Neural progenitor cell (in vitro differentiated cells): Measurements from ENCODE around the gene SLC22A23. TPM values are rescaled to one million over a fixed set of nuclear protein-coding genes. Genes with fewer than 3 reads are reported as not detected.

ENCODE experiments used
- DNase-seq: peaks from one replicate; pipeline ENCODE4 v3.0.0-alpha.2; 2016; ENCODE audit warnings: low spot score
- H2AFZ ChIP-seq: fragments of 200-600 bp; sonication (generic); replicated peaks from 2 replicates; pipeline ENCODE4 v1.6.1; 2016; ENCODE audit warnings: antibody characterized with exemption
- H3F3A ChIP-seq: fragments of 200-600 bp; sonication (generic); 2 replicates; pipeline ENCODE4 v1.6.1; 2016; ENCODE audit warnings: antibody characterized with exemption, low read depth
- H3K27ac ChIP-seq: fragments of 200-600 bp; sonication (generic); 2 replicates; pipeline ENCODE4 v1.5.1; 2016; ENCODE audit warnings: mild to moderate bottlenecking
- H3K27me3 ChIP-seq: fragments of 200-600 bp; sonication (generic); 2 replicates; pipeline ENCODE4 v1.6.1; 2016; ENCODE audit warnings: mild to moderate bottlenecking, moderate library complexity
- H3K36me3 ChIP-seq: fragments of 200-600 bp; sonication (generic); 2 replicates; pipeline ENCODE4 v1.5.1; 2016
- H3K4me1 ChIP-seq: fragments of 200-600 bp; sonication (generic); 2 replicates; pipeline ENCODE4 v1.6.1; 2016; ENCODE audit warnings: mixed run types
- H3K4me2 ChIP-seq: fragments of 200-600 bp; sonication (generic); 2 replicates; pipeline ENCODE4 v1.6.1; 2016
- H3K4me3 ChIP-seq: fragments of 200-600 bp; sonication (generic); 2 replicates; pipeline ENCODE4 v1.5.1; 2016
- H3K79me2 ChIP-seq: fragments of 200-600 bp; sonication (generic); 2 replicates; pipeline ENCODE4 v1.6.1; 2016; ENCODE audit warnings: low read depth
- H3K9ac ChIP-seq: fragments of 200-600 bp; sonication (generic); 2 replicates; pipeline ENCODE4 v1.6.1; 2016
- H3K9me3 ChIP-seq: fragments of 200-600 bp; sonication (generic); 2 replicates; pipeline ENCODE4 v1.5.1; 2016; ENCODE audit warnings: low read depth
- H4K20me1 ChIP-seq: fragments of 200-600 bp; sonication (generic); 2 replicates; pipeline ENCODE4 v1.6.1; 2016; ENCODE audit warnings: low read depth
- H3K27ac Mint-ChIP-seq: 3 replicates; pipeline ENCODE4 v1.8.0; 2021; ENCODE audit warnings: mixed read lengths
- H3K27me3 Mint-ChIP-seq: 2 replicates; pipeline ENCODE4 v1.8.0; 2022; ENCODE audit warnings: low read depth, mild to moderate bottlenecking, inconsistent platforms, moderate library complexity, mixed read lengths; ENCODE audit not compliant: insufficient read depth
- H3K36me3 Mint-ChIP-seq: 3 replicates; pipeline ENCODE4 v1.8.0; 2021; ENCODE audit warnings: mixed read lengths
- H3K4me1 Mint-ChIP-seq: 3 replicates; pipeline ENCODE4 v1.8.0; 2021; ENCODE audit warnings: mixed read lengths
- H3K4me3 Mint-ChIP-seq: 3 replicates; pipeline ENCODE4 v1.8.0; 2021; ENCODE audit warnings: mild to moderate bottlenecking, moderate library complexity, mixed read lengths
- H3K9me3 Mint-ChIP-seq: 3 replicates; pipeline ENCODE4 v1.8.0; 2020; ENCODE audit warnings: mixed read lengths
- EZH2 ChIP-seq: fragments of 200-600 bp; sonication (generic); IDR thresholded peaks from 2 replicates; pipeline ENCODE4 v1.6.1; 2017; ENCODE audit warnings: antibody characterized with exemption, mild to moderate bottlenecking, moderate library complexity
- EZH2phosphoT487 ChIP-seq: fragments of 200-600 bp; sonication (generic); IDR thresholded peaks from 2 replicates; pipeline ENCODE4 v1.6.1; 2017; ENCODE audit warnings: antibody characterized with exemption
- total RNA-seq: library from RNA; depleted of rRNA; stranded (reverse); fragments of >200 nt; gene quantifications from 2 replicates; pipeline ENCODE4 v1.2.3, GENCODE V29; 2015; ENCODE audit warnings: low replicate concordance
- TF ChIP-seq, protein P1 (sequence below): fragments of 200-600 bp; sonication (generic); IDR thresholded peaks from 2 replicates; pipeline ENCODE4 v1.5.1; 2017; ENCODE audit warnings: antibody characterized with exemption, mild to moderate bottlenecking

The SLC22A23 gene
- total RNA-seq, 1 donor from 2014 or later = 0.99 TPM

DNA sequence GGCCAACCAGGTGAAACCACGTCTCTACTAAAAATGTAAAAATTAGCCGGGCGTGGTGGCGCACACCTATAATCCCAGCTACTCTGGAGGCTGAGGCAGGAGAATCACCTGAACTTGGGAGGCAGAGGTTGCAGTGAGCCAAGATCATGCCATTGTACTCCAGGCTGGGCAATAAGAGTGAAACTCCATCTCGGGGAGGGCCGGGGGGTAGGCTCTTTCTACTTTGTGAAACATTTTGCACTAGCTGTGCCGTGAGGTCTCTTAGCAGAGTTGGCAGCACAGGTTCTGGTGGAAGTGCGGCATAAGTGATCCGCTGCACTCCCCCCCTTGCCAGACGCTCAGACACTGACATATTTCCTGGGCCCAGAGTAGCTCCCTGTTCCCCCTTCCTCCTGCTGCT lies 173.6 kb downstream of the SLC22A23 start:
- no peak overlapping the region for H3K27ac ChIP-seq
- peaks cover 34% of the 10 kb centered on the region for H3K36me3 Mint-ChIP-seq
- peaks cover 18% of the 10 kb centered on the region for H3F3A ChIP-seq
- TF ChIP-seq EZH2phosphoT487 = no peak
- TF ChIP-seq, protein P1, sequence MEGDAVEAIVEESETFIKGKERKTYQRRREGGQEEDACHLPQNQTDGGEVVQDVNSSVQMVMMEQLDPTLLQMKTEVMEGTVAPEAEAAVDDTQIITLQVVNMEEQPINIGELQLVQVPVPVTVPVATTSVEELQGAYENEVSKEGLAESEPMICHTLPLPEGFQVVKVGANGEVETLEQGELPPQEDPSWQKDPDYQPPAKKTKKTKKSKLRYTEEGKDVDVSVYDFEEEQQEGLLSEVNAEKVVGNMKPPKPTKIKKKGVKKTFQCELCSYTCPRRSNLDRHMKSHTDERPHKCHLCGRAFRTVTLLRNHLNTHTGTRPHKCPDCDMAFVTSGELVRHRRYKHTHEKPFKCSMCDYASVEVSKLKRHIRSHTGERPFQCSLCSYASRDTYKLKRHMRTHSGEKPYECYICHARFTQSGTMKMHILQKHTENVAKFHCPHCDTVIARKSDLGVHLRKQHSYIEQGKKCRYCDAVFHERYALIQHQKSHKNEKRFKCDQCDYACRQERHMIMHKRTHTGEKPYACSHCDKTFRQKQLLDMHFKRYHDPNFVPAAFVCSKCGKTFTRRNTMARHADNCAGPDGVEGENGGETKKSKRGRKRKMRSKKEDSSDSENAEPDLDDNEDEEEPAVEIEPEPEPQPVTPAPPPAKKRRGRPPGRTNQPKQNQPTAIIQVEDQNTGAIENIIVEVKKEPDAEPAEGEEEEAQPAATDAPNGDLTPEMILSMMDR = no peak
- TF ChIP-seq EZH2 = no peak
- no peaks in the 10 kb centered on the region for H3K36me3 ChIP-seq
- no peak for DNase-seq
- no peaks in the 10 kb centered on the region for H3K27me3 ChIP-seq
- H3K4me3 Mint-ChIP-seq = no peak overlapping the region
- H3K4me3 ChIP-seq = no peak overlapping the region
- peaks cover 6% of the 10 kb centered on the region for H4K20me1 ChIP-seq
- no peaks in the 10 kb centered on the region for H3K9me3 Mint-ChIP-seq
- H3K79me2 ChIP-seq = no peaks in the 10 kb centered on the region
- no peak overlapping the region for H3K4me2 ChIP-seq
- no peak overlapping the region for H2AFZ ChIP-seq
- H3K9ac ChIP-seq = no peak overlapping the region
- peak overlapping the region; percentile 99 for H3K27ac Mint-ChIP-seq
- no peaks in the 10 kb centered on the region for H3K9me3 ChIP-seq
- peaks cover 10% of the 10 kb centered on the region for H3K27me3 Mint-ChIP-seq
- peaks cover 67% of the 10 kb centered on the region for H3K4me1 Mint-ChIP-seq
- peaks cover 17% of the 10 kb centered on the region for H3K4me1 ChIP-seq

DNA sequence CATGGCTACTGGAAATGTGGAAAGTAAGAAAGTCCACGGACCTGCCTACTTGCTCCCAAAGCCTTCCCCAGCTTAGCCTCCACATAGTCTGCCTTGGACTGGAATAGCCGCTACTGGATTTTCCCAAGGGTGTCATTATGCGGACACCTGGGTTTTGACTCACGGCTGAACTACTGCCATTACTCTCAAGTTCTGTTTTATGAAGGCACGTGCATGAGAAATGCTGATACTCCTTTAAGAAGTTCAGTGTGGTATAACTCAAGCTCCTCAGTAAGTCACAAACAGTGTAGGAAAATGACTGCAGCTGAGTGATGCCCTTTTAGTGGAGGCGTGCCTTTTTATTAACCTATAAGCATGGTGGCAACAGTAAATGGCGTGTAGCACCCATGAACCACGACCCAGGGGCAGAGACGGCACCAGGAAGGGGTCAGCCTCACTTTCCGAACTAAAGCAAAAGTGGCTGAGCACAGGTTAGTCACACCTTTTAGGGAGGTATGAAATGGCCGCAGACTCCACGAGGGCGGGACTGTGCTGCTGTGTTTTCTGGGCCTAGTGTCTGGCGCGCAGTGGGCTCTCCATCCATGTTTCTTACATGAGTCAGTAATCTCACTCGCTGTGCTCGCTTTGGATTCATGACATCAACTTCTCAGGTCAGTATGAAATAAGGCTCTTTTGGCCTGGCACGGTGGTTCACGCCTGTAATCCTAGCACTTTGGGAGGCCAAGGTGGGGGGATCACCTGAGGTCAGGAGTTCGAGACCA lies 174.2 kb downstream of the SLC22A23 start:
- Histone ChIP-seq H3K36me3 (no peaks in the 10 kb centered on the region), H3K27me3 (no peaks in the 10 kb centered on the region), H3K9me3 (no peaks in the 10 kb centered on the region), H3K4me2 (peak overlapping the region; percentile 29), H4K20me1 (peaks cover 6% of the 10 kb centered on the region), H2AFZ (no peak overlapping the region), H3K4me1 (peaks cover 17% of the 10 kb centered on the region), H3F3A (peaks cover 24% of the 10 kb centered on the region), H3K9ac (no peak overlapping the region), H3K4me3 (no peak overlapping the region), H3K79me2 (no peaks in the 10 kb centered on the region), H3K27ac (no peak overlapping the region)
- no peak for DNase-seq
- H3K4me3 Mint-ChIP-seq = no peak overlapping the region
- H3K27ac Mint-ChIP-seq = peak overlapping the region; percentile 99
- no peaks in the 10 kb centered on the region for H3K9me3 Mint-ChIP-seq
- no peak for TF ChIP-seq EZH2
- TF ChIP-seq, protein P1 = no peak
- no peak for TF ChIP-seq EZH2phosphoT487
- H3K27me3 Mint-ChIP-seq = peaks cover 8% of the 10 kb centered on the region
- H3K36me3 Mint-ChIP-seq = peaks cover 28% of the 10 kb centered on the region
- peaks cover 63% of the 10 kb centered on the region for H3K4me1 Mint-ChIP-seq

DNA sequence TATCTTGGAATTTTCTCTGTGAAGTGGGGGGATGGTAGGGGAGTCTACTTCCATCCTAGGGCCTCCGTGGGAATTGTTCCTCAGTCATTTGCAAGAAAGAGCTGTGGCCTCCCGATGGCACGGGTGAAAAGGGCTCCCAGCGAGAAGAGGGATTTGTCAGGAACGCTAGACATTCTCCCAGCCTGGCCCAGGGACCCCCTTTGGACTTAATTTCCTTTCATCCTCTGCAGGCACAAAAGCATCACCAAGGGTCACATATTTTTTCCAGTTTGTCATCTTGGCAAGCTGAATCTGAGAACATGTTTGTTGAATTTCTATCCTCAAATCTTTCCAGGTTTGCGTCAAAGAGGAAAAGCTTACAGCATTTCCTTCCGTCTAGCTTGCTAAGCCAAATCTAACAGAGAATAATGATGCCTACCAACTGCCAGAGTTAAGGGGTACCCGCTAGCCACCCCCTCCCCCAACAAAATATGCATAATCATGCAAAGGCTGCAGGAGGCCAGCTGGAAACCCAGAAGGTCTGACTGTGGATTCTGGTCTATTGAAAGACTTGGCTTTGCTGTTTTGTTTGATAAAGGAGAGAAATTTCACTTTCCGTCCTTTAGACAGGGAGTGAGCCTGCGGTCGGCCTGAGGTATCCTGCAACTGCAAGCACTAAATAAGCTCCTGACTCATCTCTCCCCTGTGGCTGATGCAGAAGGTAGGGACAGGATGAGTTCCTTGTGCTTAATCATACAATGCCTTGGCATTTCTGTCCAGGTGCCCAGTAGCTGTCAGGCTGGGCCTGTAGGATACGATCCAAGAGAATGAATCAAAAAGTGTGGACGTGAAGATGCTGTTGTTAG lies 175.0 kb downstream of the SLC22A23 start:
- TF ChIP-seq, protein P1 = no peak
- TF ChIP-seq EZH2phosphoT487 (no peak), EZH2 (no peak)
- peak overlapping the region; percentile 72 for H3K4me3 Mint-ChIP-seq
- H3K4me1 Mint-ChIP-seq = peaks cover 63% of the 10 kb centered on the region

More for the DNA sequence above, 175.0 kb downstream of the SLC22A23 start:
- Histone ChIP-seq H3K4me1 (peaks cover 17% of the 10 kb centered on the region), H3K9me3 (no peaks in the 10 kb centered on the region), H3K79me2 (no peaks in the 10 kb centered on the region), H3K27me3 (no peaks in the 10 kb centered on the region), H3F3A (peaks cover 25% of the 10 kb centered on the region), H3K9ac (no peak overlapping the region), H3K27ac (no peak overlapping the region), H3K36me3 (no peaks in the 10 kb centered on the region), H3K4me2 (peak overlapping the region; percentile 29), H3K4me3 (no peak overlapping the region), H4K20me1 (peaks cover 6% of the 10 kb centered on the region), H2AFZ (no peak overlapping the region)
- no peaks in the 10 kb centered on the region for H3K9me3 Mint-ChIP-seq
- DNase-seq = peak; percentile 51
- H3K27me3 Mint-ChIP-seq = peaks cover 8% of the 10 kb centered on the region
- H3K36me3 Mint-ChIP-seq = peaks cover 22% of the 10 kb centered on the region
- peak overlapping the region; percentile 99 for H3K27ac Mint-ChIP-seq
